ENCODE measurements around the gene DCST2.

The DCST2 gene

DNA sequence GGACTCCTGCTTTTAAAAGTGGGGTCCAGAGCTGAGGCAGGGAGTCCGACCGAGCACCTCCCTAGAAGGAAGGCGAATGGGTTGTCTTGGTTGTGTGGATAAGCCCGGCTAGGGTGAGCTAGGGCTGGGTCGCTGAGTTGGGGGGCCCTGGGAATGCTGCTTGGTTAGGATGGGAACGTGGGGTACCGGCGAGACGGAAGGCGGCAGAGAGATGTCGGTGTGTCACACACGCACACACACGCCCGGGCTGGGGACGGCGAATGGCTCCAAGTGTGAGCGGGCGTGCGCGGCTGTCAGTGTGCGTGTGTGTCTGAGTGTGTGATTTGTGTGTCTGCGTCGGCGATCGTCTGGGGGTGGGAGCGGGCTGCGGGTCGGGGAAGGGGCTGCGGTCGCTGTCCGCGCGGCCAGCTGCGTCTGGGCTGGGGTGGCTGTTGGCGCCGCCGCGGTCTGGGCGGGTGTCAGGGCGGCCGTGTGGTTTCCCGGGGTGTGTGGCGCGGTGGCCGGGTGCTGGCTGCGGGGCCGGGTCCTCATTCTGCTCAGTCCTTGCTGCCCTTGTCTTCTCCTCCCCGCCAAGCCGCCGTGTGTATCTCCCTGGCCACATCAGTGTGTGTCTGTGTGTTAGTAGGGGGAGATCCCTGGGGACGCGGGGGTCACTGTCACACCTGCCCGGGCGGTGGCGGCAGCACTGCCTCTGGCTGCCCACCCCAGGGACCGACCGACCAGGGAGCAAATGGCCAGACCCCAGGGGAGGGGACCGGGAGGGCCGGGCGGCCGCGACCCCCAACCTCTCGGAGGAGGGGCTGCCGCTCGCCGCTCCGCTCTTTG lies 46.1 kb upstream of the DCST2 start:
- TF ChIP-seq, protein P1, sequence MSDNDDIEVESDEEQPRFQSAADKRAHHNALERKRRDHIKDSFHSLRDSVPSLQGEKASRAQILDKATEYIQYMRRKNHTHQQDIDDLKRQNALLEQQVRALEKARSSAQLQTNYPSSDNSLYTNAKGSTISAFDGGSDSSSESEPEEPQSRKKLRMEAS (IDR thresholded peaks at IDR 0.05; ENCODE audit: low read depth, low read length), result no peak
- TF ChIP-seq POLR2A (IDR thresholded peaks at IDR 0.05; ENCODE audit: extremely low read depth, insufficient read length), result no peak
- TF ChIP-seq, protein P2, sequence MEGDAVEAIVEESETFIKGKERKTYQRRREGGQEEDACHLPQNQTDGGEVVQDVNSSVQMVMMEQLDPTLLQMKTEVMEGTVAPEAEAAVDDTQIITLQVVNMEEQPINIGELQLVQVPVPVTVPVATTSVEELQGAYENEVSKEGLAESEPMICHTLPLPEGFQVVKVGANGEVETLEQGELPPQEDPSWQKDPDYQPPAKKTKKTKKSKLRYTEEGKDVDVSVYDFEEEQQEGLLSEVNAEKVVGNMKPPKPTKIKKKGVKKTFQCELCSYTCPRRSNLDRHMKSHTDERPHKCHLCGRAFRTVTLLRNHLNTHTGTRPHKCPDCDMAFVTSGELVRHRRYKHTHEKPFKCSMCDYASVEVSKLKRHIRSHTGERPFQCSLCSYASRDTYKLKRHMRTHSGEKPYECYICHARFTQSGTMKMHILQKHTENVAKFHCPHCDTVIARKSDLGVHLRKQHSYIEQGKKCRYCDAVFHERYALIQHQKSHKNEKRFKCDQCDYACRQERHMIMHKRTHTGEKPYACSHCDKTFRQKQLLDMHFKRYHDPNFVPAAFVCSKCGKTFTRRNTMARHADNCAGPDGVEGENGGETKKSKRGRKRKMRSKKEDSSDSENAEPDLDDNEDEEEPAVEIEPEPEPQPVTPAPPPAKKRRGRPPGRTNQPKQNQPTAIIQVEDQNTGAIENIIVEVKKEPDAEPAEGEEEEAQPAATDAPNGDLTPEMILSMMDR (IDR thresholded peaks at IDR 0.05; ENCODE audit: low read depth, low read length), result no peak
- no peak for TF ChIP-seq MYC (IDR thresholded peaks at IDR 0.05; ENCODE audit: low read depth, low read length)
- peak; percentile 43 for DNase-seq (ENCODE audit: low read depth)
- no peak overlapping the region for H3K4me3 ChIP-seq (ENCODE audit: low read depth, low read length)

DNA sequence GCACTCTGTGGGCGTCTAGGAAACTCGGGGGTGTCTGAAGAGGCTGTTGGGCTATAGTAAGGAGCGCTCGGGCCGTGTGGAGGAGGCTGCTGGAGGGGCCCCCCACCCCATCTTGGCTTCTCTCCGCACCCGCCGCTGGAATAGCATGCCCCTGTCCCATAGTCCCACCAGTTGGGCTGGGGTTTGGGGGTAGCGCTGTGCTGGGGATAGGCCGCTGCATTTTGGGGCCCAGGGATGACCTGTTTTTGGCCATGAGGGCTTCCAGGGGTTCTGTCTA lies 45.6 kb upstream of the DCST2 start:
- no peak overlapping the region for H3K4me3 ChIP-seq (ENCODE audit: low read depth, low read length)
- no peak for DNase-seq (ENCODE audit: low read depth)
- TF ChIP-seq, protein P1 (IDR thresholded peaks at IDR 0.05; ENCODE audit: low read depth, low read length), result no peak
- TF ChIP-seq, protein P2 (IDR thresholded peaks at IDR 0.05; ENCODE audit: low read depth, low read length), result no peak
- TF ChIP-seq MYC (IDR thresholded peaks at IDR 0.05; ENCODE audit: low read depth, low read length) (no peak), POLR2A (IDR thresholded peaks at IDR 0.05; ENCODE audit: extremely low read depth, insufficient read length) (no peak)

DNA sequence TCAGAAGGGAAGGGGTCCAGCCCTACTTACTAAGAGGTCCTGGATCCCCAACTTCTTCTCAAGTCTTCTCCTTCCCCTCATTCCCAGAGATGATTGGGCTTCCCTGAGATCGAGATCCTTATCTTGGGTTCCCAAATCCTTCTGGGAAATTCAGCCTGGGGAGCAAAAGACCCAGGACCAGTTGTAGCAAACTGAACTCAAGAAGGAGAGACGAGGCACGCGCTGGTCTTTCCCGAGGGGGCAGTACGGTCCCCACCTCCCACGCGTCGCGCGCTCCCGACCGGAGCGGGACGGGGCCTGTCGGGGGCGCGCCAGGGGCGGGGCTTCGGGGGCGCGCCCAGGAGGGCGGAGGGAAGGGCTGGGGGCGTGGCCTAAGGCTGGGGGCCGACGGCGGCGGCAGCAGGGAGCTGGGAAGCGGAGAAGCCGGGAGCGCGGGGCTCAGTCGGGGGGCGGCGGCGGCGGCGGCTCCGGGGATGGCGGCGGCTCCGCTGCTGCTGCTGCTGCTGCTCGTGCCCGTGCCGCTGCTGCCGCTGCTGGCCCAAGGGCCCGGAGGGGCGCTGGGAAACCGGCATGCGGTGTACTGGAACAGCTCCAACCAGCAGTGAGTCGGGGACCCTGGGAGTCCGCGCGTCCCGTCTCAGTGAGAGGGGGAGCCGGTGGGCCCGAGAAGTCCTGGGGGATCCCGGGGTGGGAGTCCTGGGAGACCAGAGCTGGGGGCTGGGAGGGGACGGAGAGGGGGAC lies 45.1 kb upstream of the DCST2 start, which contains the start of gene EFNA3:
Gene EFNA3 (plus strand): TSS at position 369 of the 741 bp plus-strand sequence. CDS start 105 bp downstream, at position 474.
- TF ChIP-seq, protein P1 (IDR thresholded peaks at IDR 0.05; ENCODE audit: low read depth, low read length), result 0 out of 2 replicates have a peak, but pooled peaks have one; percentile 17
- no peak for TF ChIP-seq MYC (IDR thresholded peaks at IDR 0.05; ENCODE audit: low read depth, low read length)
- H3K4me3 ChIP-seq (ENCODE audit: low read depth, low read length), result no peak within 1 kb of the TSS
- DNase-seq (ENCODE audit: low read depth), result peak; percentile 68

DNA sequence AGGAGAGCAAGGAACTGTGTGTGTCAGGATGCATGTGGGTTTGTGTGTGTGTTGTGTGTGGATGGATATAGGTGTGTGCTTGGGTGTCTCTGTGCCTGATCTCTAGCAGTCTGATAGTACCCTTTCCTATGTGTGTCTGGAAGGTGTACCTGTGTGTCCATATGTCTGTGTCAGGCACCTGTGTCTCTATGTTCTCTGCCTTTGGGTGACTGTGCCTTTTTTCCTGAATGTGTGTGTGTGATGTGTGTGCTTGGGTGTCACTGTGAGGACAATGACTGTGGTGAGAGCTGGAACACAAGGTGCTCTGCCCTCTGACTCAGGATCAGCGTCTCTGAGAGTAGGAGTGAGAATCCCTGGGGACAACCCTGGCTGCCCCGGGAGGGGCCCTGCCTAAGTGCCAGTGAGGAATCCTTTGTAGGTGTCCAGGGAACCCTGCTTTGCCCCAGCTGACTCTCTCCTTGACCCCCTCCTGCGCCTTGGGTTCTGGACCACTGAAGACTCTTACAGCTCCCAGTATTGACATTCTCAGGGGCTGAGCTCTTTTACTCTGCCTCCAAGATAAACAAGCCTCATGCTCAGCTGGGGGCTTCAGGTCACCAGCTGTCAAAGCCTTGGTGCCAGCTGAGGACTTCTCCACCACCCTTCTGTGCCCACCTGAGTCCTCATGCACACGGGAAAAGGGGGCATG lies 44.3 kb upstream of the DCST2 start:
- H3K4me3 ChIP-seq (ENCODE audit: low read depth, low read length), result no peak overlapping the region

DNA sequence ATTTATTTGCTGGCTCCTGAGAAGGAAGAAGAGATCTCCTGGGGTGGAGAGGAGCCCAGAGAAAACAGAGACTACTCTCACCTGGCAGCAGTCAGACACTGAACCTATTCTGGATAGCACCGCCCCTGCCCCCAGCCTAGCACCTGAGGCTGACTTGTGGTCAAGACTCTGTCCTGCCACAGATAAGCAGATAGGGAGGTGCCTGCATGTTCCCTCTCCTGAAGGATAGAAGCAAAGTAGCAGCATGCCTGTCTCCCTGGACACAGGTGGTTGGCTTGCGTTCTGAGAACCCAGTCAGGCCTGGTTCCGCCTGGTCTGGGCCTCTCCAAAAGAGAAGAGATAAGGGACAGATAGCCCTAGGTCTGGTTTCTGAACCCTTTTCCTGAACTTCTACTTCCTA lies 43.8 kb upstream of the DCST2 start:
- DNase-seq (ENCODE audit: low read depth), result no peak
- H3K4me3 ChIP-seq (ENCODE audit: low read depth, low read length), result no peak overlapping the region
- TF ChIP-seq POLR2A (IDR thresholded peaks at IDR 0.05; ENCODE audit: extremely low read depth, insufficient read length) (no peak), MYC (IDR thresholded peaks at IDR 0.05; ENCODE audit: low read depth, low read length) (no peak)
- TF ChIP-seq, protein P2 (IDR thresholded peaks at IDR 0.05; ENCODE audit: low read depth, low read length), result no peak
- TF ChIP-seq, protein P1 (IDR thresholded peaks at IDR 0.05; ENCODE audit: low read depth, low read length), result no peak

More for the DNA sequence above, 44.3 kb upstream of the DCST2 start:
- peak; percentile 34 for DNase-seq (ENCODE audit: low read depth)
- no peak for TF ChIP-seq POLR2A (IDR thresholded peaks at IDR 0.05; ENCODE audit: extremely low read depth, insufficient read length)
- no peak for TF ChIP-seq MYC (IDR thresholded peaks at IDR 0.05; ENCODE audit: low read depth, low read length)
- TF ChIP-seq, protein P1 (IDR thresholded peaks at IDR 0.05; ENCODE audit: low read depth, low read length), result no peak
- TF ChIP-seq, protein P2 (IDR thresholded peaks at IDR 0.05; ENCODE audit: low read depth, low read length), result no peak

All from NB4 (cell line).